Body of pancreas (tissue), 4 donors: ENCODE results near the gene CAMK4.

Source experiments
- POLR2A ChIP-seq, 3 donors: fragments of 450-650 bp; IDR thresholded peaks; one replicate each; pipeline ENCODE4 v1.6.1; 2016; ENCODE audit warnings: antibody characterized with exemption in 3 of 3, mild to moderate bottlenecking in 2 of 3
- TF ChIP-seq, protein P1 (sequence below), 7 experiments: fragments of 450-650 bp in 4 of 7; fragments of 200-600 bp in 3 of 7; sonication (generic) in 3 of 7; IDR thresholded peaks; one replicate each; pipeline ENCODE4 v1.5.1; 2016 to 2019; ENCODE audit warnings: antibody characterized with exemption in 7 of 7

DNA sequence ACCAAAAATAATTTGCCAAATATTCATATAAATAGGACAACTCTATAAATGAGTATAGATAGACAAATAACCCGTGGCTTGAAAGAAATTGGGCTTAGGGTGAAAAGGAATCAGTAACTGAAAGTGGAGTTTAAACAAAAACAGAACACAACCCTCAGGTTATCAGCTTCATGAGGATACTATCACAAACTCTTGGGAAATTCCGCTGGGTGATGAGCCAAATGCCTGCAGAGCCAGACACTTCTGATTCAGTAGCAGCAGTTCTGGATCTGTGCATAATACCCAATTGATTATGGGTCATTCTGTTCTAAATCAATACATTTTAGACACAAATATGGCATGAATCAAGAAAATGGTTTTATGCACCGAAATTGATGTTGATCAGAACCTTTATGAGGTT, 72.4 kb downstream of the CAMK4 start:
- TF ChIP-seq, protein P1, sequence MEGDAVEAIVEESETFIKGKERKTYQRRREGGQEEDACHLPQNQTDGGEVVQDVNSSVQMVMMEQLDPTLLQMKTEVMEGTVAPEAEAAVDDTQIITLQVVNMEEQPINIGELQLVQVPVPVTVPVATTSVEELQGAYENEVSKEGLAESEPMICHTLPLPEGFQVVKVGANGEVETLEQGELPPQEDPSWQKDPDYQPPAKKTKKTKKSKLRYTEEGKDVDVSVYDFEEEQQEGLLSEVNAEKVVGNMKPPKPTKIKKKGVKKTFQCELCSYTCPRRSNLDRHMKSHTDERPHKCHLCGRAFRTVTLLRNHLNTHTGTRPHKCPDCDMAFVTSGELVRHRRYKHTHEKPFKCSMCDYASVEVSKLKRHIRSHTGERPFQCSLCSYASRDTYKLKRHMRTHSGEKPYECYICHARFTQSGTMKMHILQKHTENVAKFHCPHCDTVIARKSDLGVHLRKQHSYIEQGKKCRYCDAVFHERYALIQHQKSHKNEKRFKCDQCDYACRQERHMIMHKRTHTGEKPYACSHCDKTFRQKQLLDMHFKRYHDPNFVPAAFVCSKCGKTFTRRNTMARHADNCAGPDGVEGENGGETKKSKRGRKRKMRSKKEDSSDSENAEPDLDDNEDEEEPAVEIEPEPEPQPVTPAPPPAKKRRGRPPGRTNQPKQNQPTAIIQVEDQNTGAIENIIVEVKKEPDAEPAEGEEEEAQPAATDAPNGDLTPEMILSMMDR (IDR thresholded peaks at IDR 0.05), result no peak
- no peak for TF ChIP-seq POLR2A (IDR thresholded peaks at IDR 0.05)
